LHCN-M2 (cell line): ENCODE data around the gene MTHFSD. TPM values are rescaled to one million over a fixed set of nuclear protein-coding genes. Genes with fewer than 3 reads are reported as not detected.

Experiments used
- DNase-seq: peaks from one replicate; pipeline ENCODE4 v3.0.0-alpha.2; 2012; ENCODE audit warnings: low read depth
- total RNA-seq: library from RNA; depleted of rRNA; stranded (reverse); fragments of >200 nt; gene quantifications from 2 replicates; pipeline ENCODE4 v1.2.3, GENCODE V29; 2014

Gene MTHFSD
- total RNA-seq, 1 experiment from 2014 or later, result 15.0 TPM

DNA sequence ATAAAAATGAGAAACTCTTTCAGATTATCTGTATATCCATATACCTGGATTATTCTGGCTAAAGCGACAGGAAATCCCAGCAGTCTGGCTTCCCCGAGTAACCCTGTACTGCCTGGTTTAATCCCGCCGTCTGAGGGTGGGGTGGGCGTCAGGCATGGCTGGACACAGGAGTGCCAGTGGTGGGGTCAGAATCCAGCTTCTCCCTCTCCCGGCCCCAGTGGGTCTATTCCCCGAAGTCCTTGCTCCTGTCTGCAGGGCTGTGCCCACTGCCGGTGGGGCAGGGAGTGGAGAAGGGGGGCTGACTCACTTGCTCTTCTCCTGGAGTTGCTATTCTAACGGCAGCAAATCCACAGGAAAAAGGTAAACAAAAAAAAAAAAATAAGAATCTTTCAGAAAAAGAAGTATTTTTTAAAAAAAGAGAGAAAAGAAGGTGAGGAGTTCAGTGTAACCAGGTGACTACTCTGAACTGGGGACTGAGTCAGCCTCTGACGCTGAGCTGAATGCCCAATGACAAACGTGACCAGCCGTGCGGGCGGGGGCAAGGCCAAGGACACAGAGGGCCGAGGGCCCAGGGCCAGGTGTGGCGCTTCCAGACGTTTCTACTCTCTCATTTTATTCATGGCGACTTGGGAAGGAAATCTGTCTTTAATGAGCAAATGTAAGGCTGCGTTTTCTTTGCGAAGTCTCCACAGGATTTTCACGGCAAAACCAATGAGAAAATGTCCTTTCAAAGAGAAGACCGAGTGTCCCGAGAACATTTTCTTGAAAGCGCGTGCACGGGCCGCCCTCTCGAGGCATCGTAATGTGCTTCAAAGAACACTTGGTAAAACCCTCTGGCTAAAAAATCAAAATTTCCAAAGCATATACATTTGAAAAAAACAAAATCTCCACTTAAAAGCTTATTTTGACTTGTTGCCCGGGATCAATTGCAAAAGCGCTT lies 24.5 kb downstream of the MTHFSD start:
- DNase-seq, result no peak

- DNase-seq, result peak; percentile 80
These were observed 25.9 kb downstream of the MTHFSD start for GRCh38 chr16:86529160-86529559.

- DNase-seq, result no peak
These were observed 26.7 kb downstream of the MTHFSD start for GRCh38 chr16:86528061-86528929.

- no peak for DNase-seq
These were observed 27.7 kb downstream of the MTHFSD start for GRCh38 chr16:86527366-86527765.

DNA sequence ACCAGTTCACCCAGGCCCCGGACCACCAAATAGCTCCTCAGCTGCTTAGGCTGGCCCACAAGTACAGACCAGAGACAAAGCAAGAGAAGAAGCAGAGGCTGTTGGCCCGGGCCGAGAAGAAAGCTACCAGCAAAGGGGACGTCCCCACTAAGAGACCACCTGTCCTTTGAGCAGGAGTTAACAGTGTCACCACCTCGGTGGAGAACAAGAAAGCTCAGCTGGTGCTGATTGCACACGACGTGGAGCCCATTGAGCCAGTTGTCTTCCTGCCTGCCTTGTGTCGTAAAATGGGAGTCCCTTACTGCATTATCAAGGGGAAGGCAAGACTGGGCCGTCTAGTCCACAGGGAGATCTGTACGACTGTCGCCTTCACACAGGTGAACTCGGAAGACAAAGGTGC lies 29.3 kb downstream of the MTHFSD start:
- DNase-seq, result no peak

DNA sequence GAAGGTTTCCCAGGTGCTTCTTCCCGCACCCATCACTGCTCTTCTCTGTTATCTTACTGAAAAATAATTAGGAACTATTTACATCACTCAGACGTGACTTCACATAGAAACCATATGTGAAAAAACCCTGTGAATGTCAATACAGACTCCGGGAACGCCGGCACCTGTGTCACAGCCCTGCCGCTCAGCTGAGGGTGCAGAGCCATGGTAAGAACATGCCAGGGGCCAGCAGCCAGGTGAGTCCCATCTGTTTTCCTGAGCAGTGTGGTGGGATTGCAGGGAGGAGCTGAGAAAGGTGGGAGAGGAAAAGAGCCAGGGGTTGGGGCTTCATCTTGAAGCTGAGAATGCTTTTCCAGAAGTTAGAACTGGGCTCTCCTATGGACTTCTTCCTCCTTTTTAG lies 31.0 kb downstream of the MTHFSD start:
- DNase-seq, result no peak

DNA sequence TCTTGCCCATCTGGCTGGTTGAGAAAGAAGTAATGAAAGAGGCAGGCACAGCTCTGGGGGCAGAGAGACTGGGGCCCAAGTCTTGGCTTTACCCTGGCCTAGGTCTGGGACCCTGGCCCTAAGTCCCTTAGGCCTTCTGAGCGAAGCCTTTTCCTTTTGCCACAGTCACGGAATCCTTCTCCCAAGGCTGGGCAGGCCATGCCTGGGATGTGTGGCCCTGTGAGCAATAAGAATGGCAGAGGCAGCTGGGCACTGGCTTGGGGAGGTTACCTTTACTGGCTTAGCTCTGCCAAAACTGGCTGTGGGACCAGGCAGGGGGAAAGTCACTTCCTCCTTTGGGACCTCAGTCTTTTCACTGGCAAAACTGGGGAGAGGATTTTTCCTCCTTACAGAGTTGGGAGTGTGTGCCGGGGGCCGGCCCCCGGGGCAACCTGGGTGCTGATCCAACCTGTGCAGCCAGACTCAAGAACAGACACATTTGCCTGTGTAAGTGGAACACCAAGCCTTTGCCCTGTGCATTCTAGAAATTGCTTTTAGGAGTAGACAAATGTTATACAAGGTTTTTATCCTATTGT lies 31.8 kb downstream of the MTHFSD start:
- DNase-seq, result no peak

DNA sequence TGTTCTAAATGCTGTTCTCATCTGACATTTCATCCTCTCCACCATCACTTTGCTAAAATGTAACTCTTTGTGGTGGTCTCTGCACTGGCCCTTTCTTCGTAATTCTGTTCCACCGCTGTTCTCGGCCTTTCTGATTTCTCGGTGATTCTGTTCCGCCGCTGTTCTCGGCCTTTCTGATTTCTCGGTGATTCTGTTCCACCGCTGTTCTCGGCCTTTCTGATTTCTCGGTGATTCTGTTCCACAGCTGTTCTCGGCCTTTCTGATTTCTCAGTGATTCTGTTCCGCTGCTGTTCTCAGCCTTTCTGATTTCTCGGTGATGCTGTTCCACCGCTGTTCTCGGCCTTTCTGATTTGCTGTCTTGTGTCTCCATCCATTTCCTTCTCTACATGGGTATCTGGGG lies 32.4 kb downstream of the MTHFSD start:
- no peak for DNase-seq

- DNase-seq, result no peak
These were observed 33.5 kb downstream of the MTHFSD start for GRCh38 chr16:86521236-86522197.

- DNase-seq, result no peak
These were observed 34.5 kb downstream of the MTHFSD start for GRCh38 chr16:86520317-86521210.

GRCh38 chr16:86519649-86520316 lies 35.3 kb downstream of the MTHFSD start:
- DNase-seq, result peak; percentile 25

GRCh38 chr16:86519007-86519648 lies 35.9 kb downstream of the MTHFSD start:
- no peak for DNase-seq

GRCh38 chr16:86517652-86518258 lies 37.3 kb downstream of the MTHFSD start:
- DNase-seq, result peak; percentile 34

- no peak for DNase-seq
These were observed 38.0 kb downstream of the MTHFSD start for GRCh38 chr16:86517033-86517432.

GRCh38 chr16:86516623-86517003 lies 38.4 kb downstream of the MTHFSD start:
- no peak for DNase-seq

DNA sequence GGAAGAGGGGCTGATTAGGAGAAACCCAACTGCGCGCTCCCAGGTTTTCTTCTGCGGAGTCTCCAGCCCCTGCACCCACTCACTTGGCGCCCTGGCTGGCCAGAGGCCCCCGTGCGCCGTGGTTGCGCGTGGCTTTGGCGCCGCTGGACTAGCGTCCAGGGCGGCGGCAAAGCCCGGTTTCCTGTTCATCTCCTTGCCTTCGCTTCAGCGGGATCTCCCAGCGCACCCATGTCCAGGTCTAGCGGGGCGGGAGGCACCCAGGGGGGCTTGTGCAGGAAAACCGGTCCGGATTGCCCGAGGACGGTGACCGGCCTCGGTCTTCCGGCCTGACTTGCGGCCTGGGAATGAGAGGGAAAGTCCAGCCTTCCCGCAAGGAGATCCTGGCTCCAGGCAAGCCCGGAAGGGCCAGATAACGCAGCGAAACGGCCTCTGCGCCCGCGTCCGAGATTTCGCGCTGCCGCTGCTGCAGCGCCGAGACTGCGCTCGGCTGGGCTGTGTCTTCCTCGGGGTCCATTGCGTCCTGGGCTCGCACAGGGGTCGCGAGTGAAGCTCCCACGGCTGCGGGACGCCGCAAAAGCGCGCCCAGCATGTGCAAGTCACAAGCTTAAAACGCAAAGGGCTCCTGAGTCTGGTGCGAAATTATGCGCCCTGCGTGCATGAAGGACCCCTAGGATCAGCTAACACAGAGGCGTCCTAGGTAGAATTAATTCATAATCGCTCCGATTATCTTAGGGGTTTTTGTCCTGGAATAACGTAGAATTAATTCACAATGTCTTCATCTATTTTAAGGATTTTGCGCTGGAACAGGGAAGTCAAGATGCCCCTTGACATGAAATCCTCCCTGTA lies 39.0 kb downstream of the MTHFSD start:
- no peak for DNase-seq

DNA sequence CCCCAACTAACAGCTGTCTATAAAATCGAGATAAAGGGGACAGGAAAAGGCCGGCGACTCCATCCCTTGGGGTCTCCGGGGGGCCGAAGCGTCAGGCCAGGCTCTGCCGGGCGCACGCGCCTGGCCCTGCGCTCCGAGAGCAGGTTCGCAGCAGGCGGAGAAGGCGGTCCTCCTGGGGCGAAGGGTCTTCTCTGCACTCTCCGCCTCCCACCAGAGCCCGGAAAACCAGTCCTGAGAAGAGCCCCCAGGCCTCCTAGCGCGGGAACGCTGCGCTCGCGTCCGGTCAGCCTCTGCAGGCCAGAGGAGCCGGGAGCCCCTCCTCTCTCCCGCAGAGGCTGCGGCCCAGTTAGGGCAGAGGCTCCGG lies 39.6 kb downstream of the MTHFSD start:
- DNase-seq, result no peak
